B cell (primary cell): Measurements from ENCODE around the gene FAM53B.

Experiments used
- CTCF ChIP-seq: fragments of 200-600 bp; IDR thresholded peaks from one replicate; pipeline ENCODE4 v1.8.0; 2022; ENCODE audit warnings: antibody characterized with exemption, mild to moderate bottlenecking
- EZH2 ChIP-seq: IDR thresholded peaks from 2 replicates; pipeline ENCODE4 v1.6.1; 2012; ENCODE audit warnings: borderline replicate concordance, low read depth, mild to moderate bottlenecking, moderate library complexity, low read length; ENCODE audit not compliant: insufficient read depth, poor library complexity, severe bottlenecking

- TF ChIP-seq CTCF (no peak), EZH2 (no peak)
Measured at GRCh38 chr10:124730790-124731189, 13.4 kb downstream of the FAM53B start.
